ENCODE measurements around the gene SDF4.

The SDF4 gene

DNA sequence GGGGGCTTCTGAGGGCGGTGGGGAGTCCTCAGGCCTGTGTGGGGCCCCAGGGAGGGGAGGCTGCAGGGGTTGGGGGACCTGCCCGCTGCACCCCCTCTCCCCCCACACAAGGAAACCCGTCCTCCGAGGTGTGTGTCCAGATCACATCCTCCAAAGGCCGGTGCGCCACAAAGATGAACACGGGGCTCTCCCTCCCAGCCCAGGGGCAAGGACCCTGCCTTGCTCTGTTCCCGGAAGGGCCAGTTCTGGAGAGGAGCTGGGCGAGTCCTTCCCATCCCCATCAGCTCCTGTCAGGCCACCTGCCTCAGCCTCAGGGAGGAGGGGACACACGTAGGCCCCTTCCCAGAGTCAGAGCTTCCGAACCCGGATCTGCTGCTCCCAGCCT lies 60.6 kb downstream of the SDF4 start:
- Histone ChIP-seq H3K4me2 (no peak overlapping the region), H3K4me1 (ENCODE audit: low read depth, poor library complexity, severe bottlenecking) (peaks cover 21% of the 10 kb centered on the region), H3K4me3 (IDR thresholded peaks at IDR 0.05; ENCODE audit: insufficient read depth, low read depth, low read length) (no peak overlapping the region), H3K27ac (no peak overlapping the region), H3K79me2 (ENCODE audit: insufficient read depth, low read depth) (no peaks in the 10 kb centered on the region), H2AFZ (ENCODE audit: low read depth) (no peak overlapping the region), H4K20me1 (ENCODE audit: insufficient read depth) (no peaks in the 10 kb centered on the region), H3K27me3 (ENCODE audit: insufficient read depth, low read depth) (peaks cover 94% of the 10 kb centered on the region), H3K9ac (no peak overlapping the region), H3K36me3 (ENCODE audit: insufficient read depth) (no peaks in the 10 kb centered on the region)
- TF ChIP-seq, protein P1, sequence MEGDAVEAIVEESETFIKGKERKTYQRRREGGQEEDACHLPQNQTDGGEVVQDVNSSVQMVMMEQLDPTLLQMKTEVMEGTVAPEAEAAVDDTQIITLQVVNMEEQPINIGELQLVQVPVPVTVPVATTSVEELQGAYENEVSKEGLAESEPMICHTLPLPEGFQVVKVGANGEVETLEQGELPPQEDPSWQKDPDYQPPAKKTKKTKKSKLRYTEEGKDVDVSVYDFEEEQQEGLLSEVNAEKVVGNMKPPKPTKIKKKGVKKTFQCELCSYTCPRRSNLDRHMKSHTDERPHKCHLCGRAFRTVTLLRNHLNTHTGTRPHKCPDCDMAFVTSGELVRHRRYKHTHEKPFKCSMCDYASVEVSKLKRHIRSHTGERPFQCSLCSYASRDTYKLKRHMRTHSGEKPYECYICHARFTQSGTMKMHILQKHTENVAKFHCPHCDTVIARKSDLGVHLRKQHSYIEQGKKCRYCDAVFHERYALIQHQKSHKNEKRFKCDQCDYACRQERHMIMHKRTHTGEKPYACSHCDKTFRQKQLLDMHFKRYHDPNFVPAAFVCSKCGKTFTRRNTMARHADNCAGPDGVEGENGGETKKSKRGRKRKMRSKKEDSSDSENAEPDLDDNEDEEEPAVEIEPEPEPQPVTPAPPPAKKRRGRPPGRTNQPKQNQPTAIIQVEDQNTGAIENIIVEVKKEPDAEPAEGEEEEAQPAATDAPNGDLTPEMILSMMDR (conservative IDR thresholded peaks at IDR 0.05; ENCODE audit: low read depth, low read length) = no peak

DNA sequence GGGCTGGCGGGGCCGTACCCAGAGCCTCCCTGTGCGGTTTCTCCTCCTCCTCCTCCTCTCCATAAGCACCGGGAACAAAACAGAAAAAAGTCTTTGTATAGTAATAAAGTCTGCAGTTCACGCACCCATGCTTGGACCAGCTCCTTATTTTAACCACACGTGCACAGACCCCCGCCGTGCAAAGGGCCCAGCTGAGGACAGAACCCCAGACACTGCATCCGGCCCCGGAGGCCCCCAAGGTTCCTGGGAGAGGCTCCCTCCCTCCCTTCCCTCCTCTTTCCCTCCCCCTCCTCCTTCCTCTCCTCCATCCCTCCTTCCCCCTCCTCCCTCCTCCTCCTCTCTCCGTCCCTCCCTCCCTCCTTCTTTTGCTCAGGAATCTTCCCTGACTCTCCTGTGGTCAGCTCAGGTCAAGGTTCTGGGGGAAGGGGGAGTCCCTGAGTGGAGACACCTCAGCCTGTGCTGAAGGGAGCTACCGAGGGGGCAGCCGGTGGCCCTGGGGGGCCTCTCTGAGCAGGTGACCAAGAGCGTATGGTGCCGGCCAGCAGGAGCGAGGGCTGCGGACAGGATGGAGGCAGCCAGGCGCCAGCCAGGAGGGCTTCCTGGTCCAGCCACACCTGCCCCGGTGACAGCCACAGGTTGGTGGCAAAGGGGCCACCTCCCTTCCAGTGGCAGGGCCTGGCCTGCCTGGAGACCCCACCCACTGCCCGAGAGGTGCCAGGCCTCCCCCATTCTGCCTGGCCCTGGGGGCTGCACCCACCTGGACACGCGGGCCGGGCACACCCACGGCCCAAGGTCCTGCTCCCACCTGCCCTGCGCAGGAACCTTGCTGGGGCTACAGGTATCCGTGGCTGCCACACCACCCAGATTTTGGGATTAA lies 61.3 kb downstream of the SDF4 start:
- Histone ChIP-seq H3K4me3 (IDR thresholded peaks at IDR 0.05; ENCODE audit: insufficient read depth, low read depth, low read length) (no peak overlapping the region), H3K4me1 (ENCODE audit: low read depth, poor library complexity, severe bottlenecking) (peaks cover 21% of the 10 kb centered on the region), H3K4me2 (no peak overlapping the region), H3K27ac (no peak overlapping the region), H3K9ac (no peak overlapping the region), H2AFZ (ENCODE audit: low read depth) (no peak overlapping the region), H3K36me3 (ENCODE audit: insufficient read depth) (no peaks in the 10 kb centered on the region), H3K27me3 (ENCODE audit: insufficient read depth, low read depth) (peaks cover 96% of the 10 kb centered on the region), H4K20me1 (ENCODE audit: insufficient read depth) (no peaks in the 10 kb centered on the region), H3K79me2 (ENCODE audit: insufficient read depth, low read depth) (no peaks in the 10 kb centered on the region)
- TF ChIP-seq, protein P1 (conservative IDR thresholded peaks at IDR 0.05; ENCODE audit: low read depth, low read length) = no peak

DNA sequence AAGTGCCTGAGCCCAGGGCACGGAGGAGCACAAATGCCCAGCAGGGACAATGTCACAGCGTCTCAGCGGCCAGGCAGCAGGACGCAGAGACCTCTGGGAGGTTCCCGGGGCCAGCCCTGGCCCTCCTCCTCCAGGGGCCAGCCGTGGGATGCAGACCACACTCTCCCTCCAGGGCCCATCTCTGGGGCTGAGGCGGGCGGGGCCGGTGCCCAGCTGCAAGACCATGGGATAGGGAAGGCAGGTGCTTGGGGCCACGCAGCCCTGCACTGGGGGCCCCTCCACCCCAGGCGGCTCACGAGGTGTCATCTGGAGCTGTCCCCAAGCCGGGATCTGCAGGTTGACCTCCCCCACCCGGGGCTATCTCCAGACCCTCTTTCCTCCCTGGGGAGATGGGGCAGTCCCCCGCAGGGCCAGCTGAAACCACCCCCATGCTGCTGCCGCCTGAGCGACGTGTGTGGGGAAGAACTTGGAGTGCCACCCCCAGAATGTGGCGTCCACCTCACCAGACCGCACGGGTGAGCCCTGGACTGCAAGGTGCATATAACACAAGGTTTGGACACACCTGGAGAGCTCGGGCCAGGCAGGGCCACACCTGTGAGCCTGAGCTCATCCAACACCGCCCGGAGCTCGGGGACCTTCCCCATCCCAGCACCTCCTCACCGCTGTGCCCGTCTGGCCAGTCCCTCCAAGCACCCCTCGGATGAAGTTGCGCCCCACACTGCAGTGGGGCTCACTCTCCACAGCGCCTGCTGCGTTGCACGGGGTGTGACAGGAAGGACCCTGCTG lies 62.2 kb downstream of the SDF4 start:
- Histone ChIP-seq H2AFZ (ENCODE audit: low read depth) (no peak overlapping the region), H3K79me2 (ENCODE audit: insufficient read depth, low read depth) (no peaks in the 10 kb centered on the region), H3K36me3 (ENCODE audit: insufficient read depth) (no peaks in the 10 kb centered on the region), H4K20me1 (ENCODE audit: insufficient read depth) (no peaks in the 10 kb centered on the region), H3K4me1 (ENCODE audit: low read depth, poor library complexity, severe bottlenecking) (peaks cover 21% of the 10 kb centered on the region), H3K27ac (no peak overlapping the region), H3K27me3 (ENCODE audit: insufficient read depth, low read depth) (peaks cover 97% of the 10 kb centered on the region), H3K9ac (no peak overlapping the region), H3K4me3 (IDR thresholded peaks at IDR 0.05; ENCODE audit: insufficient read depth, low read depth, low read length) (no peak overlapping the region), H3K4me2 (no peak overlapping the region)
- TF ChIP-seq, protein P1 (conservative IDR thresholded peaks at IDR 0.05; ENCODE audit: low read depth, low read length) = no peak

DNA sequence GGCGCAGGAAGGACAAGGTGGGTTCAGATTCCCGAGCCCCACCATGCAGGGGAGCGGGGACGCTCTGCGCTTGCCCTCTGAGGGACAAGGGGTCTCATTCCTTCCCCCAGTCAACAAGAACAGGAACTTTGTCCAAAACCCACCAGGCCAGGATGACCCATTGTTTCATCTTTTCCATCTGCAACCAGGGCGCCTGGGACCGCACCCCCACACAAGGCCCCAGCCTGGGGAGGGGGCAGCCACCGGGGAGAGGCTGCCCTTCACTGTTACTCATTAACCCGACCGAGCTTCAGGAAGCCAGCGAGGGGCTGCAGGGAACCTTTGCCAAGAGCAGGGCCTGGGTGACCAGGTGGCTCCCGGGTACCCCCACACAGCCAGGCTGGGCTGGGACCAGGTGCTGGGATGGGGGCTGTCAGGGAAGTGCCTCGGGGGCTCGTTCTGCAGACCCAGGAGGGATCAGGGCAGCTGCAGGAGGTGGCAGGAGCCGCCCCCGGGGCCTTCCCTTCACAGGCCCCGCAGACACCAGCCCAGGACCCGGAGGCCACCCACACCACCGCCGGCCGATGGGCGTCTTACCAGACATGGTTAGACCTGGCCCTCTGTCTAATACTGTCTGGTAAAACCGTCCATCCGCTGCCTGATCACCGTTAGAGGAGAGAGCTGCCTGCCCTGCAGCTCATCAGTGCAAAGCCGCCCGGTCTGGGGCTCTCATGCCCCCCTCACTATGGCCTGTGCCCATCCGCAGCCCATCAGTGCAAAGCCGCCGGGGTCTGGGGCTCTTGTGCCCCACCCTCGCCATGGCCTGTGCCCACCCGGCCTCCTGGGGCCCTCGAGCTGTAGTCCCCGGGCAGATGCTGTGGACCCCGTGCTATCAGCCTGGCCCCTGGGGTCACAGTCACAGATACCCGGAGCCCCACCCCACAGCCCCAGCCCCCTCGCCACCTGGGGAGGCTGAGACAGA lies 63.1 kb downstream of the SDF4 start:
- H3K36me3 ChIP-seq (ENCODE audit: insufficient read depth) = no peaks in the 10 kb centered on the region
- H3K4me1 ChIP-seq (ENCODE audit: low read depth, poor library complexity, severe bottlenecking) = peaks cover 21% of the 10 kb centered on the region
- no peak overlapping the region for H3K4me3 ChIP-seq (IDR thresholded peaks at IDR 0.05; ENCODE audit: insufficient read depth, low read depth, low read length)
- no peak overlapping the region for H2AFZ ChIP-seq (ENCODE audit: low read depth)
- TF ChIP-seq, protein P1 (conservative IDR thresholded peaks at IDR 0.05; ENCODE audit: low read depth, low read length) = no peak
- H3K9ac ChIP-seq = no peak overlapping the region
- H4K20me1 ChIP-seq (ENCODE audit: insufficient read depth) = no peaks in the 10 kb centered on the region
- H3K27me3 ChIP-seq (ENCODE audit: insufficient read depth, low read depth) = peaks cover 97% of the 10 kb centered on the region
- no peak overlapping the region for H3K27ac ChIP-seq
- no peaks in the 10 kb centered on the region for H3K79me2 ChIP-seq (ENCODE audit: insufficient read depth, low read depth)
- H3K4me2 ChIP-seq = no peak overlapping the region
